ENCODE results near the gene CFAP54.

GRCh38 chr12:96711364-96711763 lies 222.0 kb downstream of the CFAP54 start:
- TF ChIP-seq CTCF (conservative IDR thresholded peaks at IDR 0.05; ENCODE audit: low read depth, low read length) (no peak), SMC3 (IDR thresholded peaks at IDR 0.05; ENCODE audit: low read depth, low read length) (no peak), ELK1 (IDR thresholded peaks at IDR 0.05; ENCODE audit: borderline replicate concordance, low read depth, low read length) (no peak), POLR2A (IDR thresholded peaks at IDR 0.05; ENCODE audit: low read depth, low read length) (no peak), CHD1 (IDR thresholded peaks at IDR 0.05; ENCODE audit: low read depth, low read length) (no peak), MAFK (IDR thresholded peaks at IDR 0.05; ENCODE audit: low read depth, low read length) (no peak), RAD21 (IDR thresholded peaks at IDR 0.05; ENCODE audit: low read length) (no peak), RCOR1 (IDR thresholded peaks at IDR 0.05; ENCODE audit: insufficient replicate concordance, low read length) (no peak), USF2 (IDR thresholded peaks at IDR 0.05; ENCODE audit: low read depth, low read length) (no peak), MXI1 (IDR thresholded peaks at IDR 0.05; ENCODE audit: borderline replicate concordance, low read depth, low read length) (no peak), FOS (IDR thresholded peaks at IDR 0.05; ENCODE audit: low read depth, low read length) (no peak), CEBPB (IDR thresholded peaks at IDR 0.05; ENCODE audit: low read depth, low read length) (no peak), BHLHE40 (IDR thresholded peaks at IDR 0.05; ENCODE audit: low read depth, low read length) (no peak)

Data from IMR-90 (cell line).